GM21717 (cell line): ENCODE results near the gene CSMD2.

Source experiments
- ATAC-seq: cut with Tn5 transposase; IDR thresholded peaks from one replicate; pipeline ENCODE4 v1.9.1; 2021; ENCODE audit warnings: mild to moderate bottlenecking, moderate library complexity; ENCODE audit not compliant: unreplicated experiment

Gene CSMD2

DNA sequence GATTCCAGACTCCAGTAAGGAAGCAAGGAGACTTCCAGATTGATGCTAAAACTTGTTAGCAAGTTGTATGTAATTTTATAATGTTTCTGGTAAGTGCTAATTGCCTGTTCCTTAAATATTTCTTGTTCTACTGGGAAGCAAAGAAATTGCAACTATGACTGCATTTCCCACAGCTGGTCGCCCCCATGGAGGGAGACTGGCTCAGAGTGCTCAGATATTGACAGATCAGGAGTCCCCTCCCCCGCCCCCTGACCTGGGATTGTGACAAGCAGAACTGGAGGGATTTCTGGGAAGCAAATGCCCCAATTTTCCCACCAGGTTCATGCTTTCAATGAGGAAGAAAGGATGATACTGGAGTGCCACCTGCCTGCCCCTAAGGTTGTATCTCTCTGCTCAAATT lies 383.4 kb downstream of the CSMD2 start:
- no peak for ATAC-seq

DNA sequence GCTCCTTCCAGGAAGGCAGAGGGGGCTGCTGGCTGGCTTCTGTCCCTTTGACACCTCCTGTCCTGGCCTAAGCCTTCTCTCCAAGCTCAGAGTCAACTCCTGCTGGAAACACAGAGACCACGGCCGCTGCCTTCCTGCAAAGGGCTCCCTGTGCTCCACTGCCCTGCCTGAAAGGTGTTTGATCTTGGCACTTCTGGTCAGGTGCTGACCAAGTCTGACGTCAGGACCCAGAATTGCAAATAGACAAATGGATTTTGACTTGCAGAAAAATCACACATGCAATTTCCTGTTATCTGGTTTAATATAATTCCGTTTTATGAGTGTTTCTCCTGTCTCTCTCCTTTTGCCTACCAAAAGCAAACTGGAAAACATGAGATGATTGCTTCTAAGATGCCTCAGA lies 387.7 kb downstream of the CSMD2 start:
- ATAC-seq, result no peak

DNA sequence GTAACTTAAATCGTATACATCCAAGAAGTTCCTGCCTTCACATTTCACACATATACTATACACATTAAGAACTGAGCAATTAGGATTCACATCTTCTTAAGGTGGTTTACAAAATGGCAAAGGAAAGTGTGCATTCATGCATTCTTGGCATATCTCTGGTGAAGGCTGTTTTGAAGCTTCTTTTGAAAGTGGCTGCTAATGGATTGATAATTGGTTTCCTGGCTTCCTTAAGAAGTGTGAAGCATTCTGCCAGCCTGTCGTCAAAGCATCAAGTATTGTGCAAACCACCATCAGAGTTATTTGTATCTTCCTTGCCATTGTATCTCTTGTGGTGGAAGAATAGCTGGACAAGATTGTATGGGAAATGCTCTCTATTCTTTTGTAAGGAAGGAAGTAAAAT lies 396.2 kb downstream of the CSMD2 start:
- ATAC-seq, result no peak

DNA sequence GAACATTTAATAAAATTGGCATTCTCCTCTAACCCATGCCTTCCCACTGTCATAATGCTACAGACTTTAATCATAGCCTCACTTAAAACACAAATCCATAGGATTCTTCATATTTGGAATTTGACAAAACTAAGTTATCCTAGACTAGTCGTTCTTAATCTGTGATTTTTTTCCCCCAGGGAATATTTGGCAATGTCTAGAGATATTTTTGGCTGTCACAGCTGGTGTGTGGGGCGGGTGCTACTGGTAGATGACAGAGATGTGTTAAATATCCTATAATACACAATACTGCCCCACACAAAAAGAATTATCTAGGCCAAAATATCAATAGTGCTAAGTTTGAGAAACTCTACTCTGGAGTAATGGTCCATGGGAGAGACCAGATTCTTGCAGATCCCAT lies 396.9 kb downstream of the CSMD2 start:
- ATAC-seq, result no peak

DNA sequence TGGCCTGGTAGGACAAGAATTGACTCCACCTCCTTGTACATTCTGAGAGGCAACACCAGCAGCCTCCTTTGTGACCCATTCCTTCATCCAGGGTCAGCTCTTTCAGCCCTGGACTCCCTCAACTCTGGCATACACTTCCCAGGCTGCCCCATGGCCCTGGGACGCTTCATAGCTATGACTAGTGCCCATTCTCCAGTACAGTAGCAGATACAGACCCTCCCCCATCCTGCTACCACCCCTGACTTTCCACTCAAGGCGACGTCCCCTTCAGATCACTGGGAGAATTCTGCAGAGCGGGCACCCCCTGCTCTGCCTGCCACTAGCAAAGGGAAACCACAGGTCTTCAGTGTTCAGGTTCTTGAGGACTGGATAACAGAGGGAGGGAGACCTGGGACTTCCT lies 400.9 kb downstream of the CSMD2 start:
- ATAC-seq, result no peak

DNA sequence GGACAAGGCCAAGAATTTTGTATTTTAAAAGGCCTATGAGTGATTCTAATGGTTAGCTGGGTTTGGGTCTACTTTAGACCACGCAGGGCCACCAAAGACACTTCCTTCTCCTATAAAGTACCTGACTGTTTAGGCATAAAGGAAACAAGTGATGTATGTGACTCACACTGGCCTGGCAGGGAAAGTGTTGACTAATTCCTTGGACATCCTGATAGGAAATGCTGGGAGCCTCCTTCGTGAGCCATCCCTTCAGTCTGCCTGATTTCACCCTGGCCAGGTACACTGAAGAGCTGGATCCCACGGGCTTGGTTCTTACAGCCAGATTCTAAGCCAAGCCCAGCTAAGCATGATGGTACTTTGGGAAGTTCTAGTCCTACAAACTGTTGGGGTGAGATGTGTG lies 401.6 kb downstream of the CSMD2 start:
- ATAC-seq, result no peak

DNA sequence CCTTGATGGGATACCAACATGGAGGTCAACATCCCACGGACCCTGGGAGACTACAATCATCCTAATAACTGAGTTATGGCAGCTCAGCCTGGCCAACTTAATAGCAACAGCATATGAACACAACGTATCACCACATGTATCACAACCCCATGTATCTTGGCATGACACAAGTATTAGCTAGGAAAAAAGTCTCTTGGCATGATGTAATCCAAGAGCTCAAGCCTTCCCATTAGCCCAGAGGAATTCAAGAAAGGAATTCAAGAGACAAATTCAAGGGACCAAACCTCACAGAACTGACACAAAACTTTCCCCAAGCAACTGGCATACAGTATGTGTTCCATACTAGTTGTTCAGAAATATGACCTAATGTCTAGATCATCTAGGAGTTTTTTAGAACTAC lies 402.1 kb downstream of the CSMD2 start:
- ATAC-seq, result no peak

DNA sequence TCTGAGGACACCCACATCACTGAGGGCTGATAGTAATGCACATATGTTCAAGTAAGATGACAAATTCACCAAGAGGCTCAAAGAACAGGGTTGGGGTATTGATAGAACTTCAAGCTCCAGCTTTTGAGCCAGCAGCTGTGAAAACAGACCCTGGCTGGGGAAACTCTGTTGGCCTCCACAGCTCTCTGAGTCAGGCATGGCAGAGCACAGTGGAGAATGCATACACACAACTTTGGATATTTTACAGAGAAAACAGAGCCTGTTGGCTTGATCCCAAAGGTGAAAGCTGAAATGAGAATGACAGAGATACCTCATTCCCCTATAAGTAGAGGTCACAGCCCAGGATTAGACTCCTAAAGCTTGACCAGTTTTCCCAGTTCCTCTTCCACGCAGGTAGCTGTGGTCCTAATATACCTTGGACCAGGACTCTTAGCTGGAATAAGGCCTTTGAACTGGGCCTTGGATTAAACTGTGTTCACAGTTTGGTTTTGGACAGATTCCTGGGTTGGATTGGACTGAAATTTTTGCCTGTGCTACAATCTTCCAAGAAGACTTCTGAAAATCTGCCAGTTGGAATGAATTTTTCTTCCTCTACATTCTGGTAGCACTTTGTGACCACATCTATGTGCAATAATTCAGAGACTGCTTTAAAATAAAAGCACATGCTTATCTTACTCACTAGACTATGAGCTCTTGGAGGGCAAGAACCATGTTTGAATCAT lies 402.8 kb downstream of the CSMD2 start:
- ATAC-seq, result no peak

DNA sequence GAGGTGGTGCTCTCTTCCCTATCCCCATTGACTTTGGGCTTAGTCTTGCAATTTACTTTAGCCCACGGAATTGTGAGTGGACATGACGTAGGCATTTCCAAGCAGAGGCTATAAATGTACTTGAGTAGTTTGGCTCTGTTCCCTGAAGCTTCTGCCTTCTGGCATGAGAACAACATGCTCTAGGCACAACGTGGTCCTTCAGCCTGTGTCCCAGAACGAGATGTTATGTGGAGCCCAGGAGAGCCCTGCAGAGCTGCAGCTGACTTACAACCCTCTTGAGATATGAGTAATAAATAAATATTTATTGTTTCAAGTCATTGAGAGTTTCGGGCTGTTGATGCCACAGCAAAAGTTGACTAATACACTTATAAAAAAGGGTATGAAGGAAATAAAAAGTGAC lies 406.3 kb downstream of the CSMD2 start:
- ATAC-seq, result no peak

DNA sequence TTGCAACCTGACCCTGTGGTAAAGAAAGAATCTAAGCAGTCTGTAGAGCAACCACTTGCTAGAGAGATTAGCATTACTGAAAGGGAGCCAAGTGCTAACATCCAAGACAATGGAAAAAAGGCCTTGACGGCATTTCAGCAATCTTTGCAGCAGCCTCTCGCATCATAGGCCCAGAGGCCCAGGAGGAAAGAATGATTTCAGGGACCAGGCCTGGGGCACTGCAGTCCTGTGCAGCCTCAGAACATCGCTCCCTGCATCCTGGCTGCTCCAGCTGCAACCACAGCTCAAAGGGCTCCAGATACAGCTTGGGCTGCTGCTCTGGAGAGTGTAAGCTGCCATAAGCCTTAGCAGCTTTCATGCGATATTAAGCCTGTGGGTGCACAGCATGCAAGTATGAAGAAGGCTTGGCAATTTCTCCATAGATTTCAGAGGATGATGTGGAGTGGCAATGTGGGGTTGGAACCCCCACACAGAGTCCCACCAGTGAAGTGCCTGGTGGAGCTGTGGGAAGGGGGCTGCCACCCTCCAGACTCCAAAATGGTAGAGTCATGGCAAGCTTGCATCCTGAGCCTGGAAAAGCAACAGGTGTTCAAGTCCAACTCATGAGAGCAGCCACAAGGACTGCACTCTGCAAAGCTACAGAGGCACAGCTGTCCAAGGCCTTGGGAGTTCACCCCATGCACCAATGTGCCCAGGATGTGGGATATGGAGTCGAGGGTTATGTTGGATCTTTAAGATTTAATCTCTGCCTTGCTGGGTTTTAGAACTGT lies 411.8 kb downstream of the CSMD2 start:
- ATAC-seq, result no peak

DNA sequence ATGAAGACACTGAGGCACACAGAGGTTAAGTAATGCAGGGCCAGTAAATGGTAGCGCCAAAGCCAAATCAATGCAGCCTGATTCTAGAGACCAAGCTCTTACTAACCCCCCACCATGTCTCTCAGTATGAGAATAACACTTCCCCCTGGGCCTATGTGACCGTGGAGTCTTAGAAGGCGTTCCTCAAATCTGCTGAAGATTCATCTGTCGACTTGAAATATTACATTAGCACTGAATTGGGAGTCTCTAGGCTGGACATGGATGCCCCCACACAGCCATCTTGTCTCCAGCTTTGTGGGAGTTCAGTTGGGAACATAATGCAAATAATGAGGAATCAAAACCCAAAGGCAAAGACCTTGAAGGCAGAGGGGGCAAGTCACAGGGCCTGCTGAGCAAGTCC lies 419.1 kb downstream of the CSMD2 start:
- no peak for ATAC-seq

DNA sequence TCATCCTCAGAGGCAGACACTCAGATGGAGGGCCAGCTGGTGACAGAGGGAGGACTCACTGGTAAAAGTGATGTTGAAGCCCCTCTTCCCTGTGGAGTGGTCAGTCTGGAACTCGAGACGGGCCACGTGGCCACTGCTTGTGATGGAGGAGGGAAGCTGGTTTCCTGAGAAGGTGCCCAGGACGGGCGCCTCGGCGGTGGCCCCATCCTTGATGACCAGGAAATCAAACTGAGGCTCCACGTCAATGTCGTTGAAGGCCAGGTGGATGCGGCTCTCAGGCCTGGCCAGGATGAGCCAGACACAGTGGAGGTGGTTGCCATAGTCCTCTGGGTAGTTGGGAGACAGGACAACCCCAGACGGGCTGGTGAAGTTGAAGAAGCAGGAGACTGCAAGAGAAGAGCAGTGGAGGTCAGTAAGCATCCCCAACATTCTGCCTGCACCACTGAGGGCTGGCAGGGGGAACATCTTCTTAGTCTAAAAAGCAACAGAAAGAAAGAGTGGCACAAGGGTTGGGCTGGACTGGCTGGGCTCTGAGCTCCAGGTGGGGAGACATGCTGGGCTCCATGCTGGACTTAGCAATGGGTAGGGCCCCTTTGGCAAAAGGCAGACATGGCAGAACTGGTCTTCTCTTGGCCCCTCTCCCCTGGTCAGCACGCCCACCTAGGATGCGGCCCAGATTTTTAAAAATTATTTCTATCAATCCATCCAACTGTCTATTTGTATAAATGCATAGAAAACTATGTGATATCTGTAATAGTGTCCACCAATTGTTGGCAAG lies 421.6 kb downstream of the CSMD2 start:
- no peak for ATAC-seq

DNA sequence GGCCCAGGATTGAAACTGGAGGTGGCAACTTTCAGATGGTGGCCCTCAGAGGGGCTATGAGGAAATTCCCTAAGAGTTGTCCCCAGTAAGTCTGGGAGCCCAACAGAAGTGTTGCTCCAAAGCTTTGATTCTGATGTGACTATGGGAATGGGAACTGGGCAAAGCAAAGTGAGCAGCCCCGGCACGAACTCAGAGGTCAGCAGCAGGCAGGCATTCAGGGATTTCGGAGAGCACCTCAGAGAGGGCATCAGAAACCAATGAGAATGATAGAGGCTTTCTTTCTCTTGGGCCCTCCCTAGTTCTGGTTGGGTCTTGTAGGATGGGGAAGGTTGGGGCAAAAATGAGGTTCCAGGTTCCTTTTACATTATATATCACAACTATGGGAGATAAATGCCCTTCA lies 422.4 kb downstream of the CSMD2 start:
- no peak for ATAC-seq

DNA sequence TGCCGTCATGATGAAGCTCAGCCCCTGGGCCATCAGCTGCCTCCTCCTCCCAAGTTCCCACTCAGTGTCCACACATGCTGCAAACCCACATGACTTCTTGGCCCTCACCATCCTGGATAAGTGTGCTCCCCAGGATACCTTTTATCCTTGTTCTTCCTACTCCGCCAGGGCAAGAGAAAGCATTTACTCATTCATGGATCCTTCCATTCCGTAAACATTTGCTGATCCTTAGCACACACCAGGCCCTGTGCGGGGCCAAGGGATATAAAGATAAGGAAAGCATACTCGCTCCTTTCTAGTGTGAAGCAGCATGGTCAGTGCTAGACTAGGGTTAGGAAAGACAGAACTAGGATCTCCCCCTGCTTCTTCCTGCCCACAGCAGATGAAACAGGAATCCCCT lies 423.3 kb downstream of the CSMD2 start:
- no peak for ATAC-seq

DNA sequence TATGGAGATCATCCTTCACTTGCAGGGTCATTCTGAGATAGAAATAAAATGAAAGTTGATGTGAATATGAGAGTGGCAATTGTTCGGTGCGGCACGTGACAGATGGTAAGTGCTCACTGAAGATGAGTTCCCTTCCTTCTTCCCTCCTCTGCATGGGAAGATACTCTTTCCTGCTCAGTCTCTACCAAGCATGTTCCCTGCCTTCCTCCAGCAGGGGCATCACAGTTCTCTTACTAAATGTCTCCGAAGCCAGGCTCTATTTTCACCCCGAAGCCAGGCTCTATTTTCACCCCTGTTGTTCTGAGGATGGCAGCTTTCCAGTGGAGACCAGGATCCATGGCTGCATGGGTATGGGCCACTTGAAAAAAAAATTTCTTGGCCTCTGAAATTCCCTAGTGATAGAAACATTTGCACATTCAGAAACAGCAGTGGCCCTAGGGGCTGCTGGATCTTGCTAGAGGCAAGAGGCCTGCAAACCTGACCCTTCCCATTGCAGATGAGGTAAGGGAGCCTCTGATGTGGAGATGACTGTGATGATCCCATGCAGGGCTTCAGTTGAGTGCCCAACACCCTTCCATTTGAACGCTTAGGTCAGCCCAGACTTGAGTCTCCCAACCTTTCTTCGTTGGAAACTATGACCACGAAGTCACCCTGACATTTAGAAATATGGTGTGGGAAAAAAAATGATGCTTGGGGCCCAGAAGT lies 424.8 kb downstream of the CSMD2 start:
- ATAC-seq, result no peak

DNA sequence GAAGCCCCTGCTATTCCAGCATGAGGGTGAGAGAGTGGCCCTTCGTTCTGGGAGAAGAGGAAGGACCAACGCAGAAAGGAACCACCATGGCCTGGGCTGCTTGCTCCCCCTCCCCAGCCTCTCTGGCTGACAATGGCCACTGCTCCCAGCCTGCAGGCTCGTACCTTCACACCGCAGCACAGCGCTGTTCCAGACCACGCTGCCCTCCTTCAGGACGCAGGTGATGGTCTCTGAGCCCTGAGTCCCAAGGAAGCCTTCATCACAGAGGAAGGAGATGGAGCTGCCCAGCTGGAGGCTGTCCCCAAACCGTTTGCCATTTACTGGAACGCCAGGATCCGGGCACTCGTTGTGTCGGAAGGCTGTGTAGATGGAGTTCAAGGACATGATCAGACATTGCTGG lies 426.1 kb downstream of the CSMD2 start:
- ATAC-seq, result no peak

DNA sequence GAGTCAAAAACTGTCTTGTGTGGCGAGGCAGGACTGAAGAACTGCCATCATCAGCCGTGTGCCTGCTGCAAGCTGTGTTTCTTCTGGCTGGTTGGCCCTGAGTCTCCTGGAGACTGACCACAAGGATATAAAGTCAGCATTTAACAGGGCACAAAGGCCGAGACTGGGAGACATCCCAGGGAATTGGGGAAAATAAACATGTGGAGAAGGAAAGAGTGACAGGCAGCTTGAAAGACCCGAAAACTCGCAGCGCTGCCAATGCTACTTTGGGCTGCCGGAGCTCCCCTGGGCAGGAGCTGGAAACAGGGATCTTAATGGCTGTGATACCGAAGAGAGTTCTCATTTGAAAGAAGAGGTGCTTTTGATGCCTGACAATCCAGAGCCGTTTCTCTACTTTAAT lies 426.5 kb downstream of the CSMD2 start:
- ATAC-seq, result no peak

DNA sequence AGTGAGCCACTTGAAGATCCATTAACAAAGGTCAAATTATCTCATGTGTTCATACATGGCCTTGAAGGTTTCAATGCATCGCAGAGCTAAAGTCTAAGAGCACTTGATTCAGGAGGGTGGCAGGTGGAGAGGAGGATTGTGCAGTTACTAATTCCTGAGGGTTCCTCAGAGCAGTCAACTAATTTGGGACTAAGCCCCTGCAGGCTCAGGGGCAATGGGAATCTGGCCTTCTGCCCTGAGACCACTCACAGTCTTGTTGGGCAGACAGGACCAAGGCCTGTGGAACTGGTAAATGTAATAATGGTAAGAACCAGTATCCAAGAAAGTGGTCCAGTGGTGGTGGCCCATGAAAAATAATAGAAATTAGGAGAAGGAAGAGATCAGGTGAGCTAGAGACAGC lies 428.5 kb downstream of the CSMD2 start:
- ATAC-seq, result no peak

DNA sequence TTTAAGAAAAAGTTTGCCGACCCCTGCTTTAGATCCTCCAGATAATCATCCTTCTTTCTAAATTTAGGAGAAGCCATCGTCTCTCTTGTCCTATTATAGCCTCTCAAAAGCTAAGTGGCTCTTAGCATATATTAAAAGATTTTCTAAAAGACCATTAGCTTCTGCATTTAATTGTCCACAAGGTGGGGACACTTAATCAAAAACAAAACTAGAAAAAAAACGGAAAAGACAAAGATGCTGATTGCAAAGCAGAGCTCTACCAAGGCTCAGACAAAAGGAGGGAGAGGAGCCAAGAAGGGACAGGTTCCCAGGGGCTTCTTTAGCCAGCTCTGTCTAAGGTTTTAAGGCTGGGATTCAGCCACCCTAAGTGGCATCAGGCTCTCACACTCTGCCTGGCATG lies 429.4 kb downstream of the CSMD2 start:
- ATAC-seq, result no peak

DNA sequence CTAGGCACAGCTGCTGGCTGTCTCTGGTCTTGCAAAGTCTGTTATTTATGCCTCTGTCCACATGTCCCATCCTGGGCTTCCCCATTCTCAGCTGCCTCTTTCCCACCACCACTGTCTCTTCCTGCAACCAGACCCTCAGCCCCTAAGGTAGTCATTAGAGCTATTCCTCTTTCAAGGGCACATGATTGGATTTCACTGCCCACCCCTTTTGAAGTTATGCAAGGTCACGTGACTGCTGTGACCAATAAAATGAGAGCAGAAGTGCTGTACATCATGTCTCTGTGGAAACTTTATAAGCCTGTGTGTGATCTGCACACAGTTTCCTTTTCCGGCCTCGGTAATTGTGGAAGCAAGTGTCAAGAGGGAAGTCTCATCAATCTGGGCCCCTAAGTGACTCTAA lies 437.7 kb downstream of the CSMD2 start:
- ATAC-seq, result no peak

DNA sequence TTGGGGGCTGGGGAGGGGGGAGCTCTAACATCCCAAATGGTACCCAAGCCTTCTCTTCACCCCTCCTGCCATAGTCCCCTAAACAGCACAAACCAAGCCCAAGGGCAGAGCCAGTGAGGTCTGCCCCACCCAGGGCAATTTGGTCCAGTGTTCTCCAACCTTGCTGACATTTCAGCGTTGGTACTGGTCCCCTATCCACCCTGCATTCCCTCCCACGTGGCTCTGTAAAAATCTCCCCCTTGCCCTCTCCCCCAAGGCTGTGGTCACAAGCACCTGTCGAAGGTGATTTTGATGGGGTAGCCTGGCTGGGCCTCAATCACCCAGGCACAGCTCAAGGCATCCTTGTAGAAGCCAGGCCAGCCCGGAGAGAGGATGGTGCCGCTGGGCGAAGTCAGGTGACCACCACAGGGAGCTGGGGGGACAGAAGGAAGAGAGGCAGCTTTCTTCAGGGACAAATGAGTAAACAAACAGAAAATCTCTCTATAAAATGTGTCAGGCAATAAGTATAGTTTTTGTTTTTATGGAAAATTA lies 438.7 kb downstream of the CSMD2 start:
- ATAC-seq, result no peak
